ENCODE data around the gene KRT81. TPM values are rescaled to one million over a fixed set of nuclear protein-coding genes. Genes with fewer than 3 reads are reported as not detected.

Gene KRT81
- total RNA-seq, 4 donors from 2014 or later, result not detected

- peaks cover 0 to 30% of the 10 kb centered on the region in 2 donors for H3K27me3 ChIP-seq
- no peak for DNase-seq (ENCODE audit: low spot score in 2 of 2)
- 35 to 38% methylated on average over 37 to 40 of the region's 52 CpGs for WGBS, 2 donors
- no peaks in the 10 kb centered on the region for H3K36me3 ChIP-seq
- TF ChIP-seq CTCF (IDR thresholded peaks at IDR 0.05) (no peak), POLR2A (IDR thresholded peaks at IDR 0.05) (no peak), EP300 (IDR thresholded peaks at IDR 0.05) (no peak)
- H3K4me1 ChIP-seq, result peaks cover 0 to 7% (median 0%) of the 10 kb centered on the region in 4 donors
- no peak overlapping the region for H3K27ac ChIP-seq
- no peaks in the 10 kb centered on the region for H3K9me3 ChIP-seq
- no peak overlapping the region for H3K4me3 ChIP-seq
Measured at GRCh38 chr12:52250048-52250990, 41.0 kb downstream of the KRT81 start.

GRCh38 chr12:52249511-52250047 lies 41.8 kb downstream of the KRT81 start:
- TF ChIP-seq CTCF (IDR thresholded peaks at IDR 0.05), result no peak
- no peak for TF ChIP-seq EP300 (IDR thresholded peaks at IDR 0.05)
- no peak for TF ChIP-seq POLR2A (IDR thresholded peaks at IDR 0.05)
- H3K36me3 ChIP-seq, result no peaks in the 10 kb centered on the region
- H3K27me3 ChIP-seq, result peaks cover 0 to 23% of the 10 kb centered on the region in 2 donors
- no peak overlapping the region for H3K27ac ChIP-seq
- DNase-seq (ENCODE audit: low spot score in 2 of 2), result no peak
- H3K4me1 ChIP-seq, result peaks cover 0 to 10% (median 0%) of the 10 kb centered on the region in 4 donors
- H3K4me3 ChIP-seq, result no peak overlapping the region
- H3K9me3 ChIP-seq, result no peaks in the 10 kb centered on the region
- 79% methylated on average over 2 of the region's 2 CpGs for WGBS, 2 donors

DNA sequence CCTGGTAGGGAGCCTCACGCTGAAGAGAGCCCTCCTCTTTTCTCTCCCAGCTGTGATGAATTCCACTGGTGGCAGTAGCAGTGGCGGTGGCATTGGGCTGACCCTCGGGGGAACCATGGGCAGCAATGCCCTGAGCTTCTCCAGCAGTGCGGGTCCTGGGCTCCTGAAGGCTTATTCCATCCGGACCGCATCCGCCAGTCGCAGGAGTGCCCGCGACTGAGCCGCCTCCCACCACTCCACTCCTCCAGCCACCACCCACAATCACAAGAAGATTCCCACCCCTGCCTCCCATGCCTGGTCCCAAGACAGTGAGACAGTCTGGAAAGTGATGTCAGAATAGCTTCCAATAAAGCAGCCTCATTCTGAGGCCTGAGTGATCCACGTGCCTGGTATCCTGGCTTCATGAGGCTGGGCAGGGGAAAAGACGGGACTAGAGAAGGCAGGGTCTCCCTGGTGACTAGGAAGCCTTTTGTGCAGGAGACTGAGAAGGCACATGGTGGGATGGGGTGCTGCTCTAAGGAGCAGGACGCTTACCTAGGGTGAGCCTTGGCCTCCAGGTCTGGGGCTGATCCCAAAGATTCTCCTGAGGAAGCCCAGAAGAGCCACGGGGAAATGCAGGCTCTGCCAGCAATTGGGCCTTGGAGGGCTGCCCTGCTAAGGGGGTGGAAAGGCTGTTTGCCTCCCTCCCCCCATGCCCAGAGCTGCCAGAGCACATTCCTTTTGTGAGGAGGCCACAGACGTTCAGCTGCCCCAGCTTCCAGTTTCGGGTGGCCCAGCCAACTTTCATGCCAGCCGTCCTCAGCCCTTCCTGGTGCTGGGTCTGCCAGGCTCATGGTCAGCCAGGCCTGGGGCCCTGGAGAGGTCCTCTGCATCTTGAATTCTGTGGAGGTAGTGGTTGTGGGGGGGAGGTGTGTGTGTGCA lies 42.5 kb downstream of the KRT81 start:
- Histone ChIP-seq H3K27me3 (peaks cover 0 to 23% of the 10 kb centered on the region in 2 donors), H3K4me3 (no peak overlapping the region), H3K27ac (no peak overlapping the region), H3K9me3 (no peaks in the 10 kb centered on the region), H3K36me3 (no peaks in the 10 kb centered on the region), H3K4me1 (peaks cover 0 to 18% (median 7%) of the 10 kb centered on the region in 4 donors)
- TF ChIP-seq CTCF (IDR thresholded peaks at IDR 0.05) (no peak), EP300 (IDR thresholded peaks at IDR 0.05) (no peak), POLR2A (IDR thresholded peaks at IDR 0.05) (no peak)
- WGBS, 2 donors, result 80 to 83% methylated on average over 18 of the region's 18 CpGs
- no peak for DNase-seq (ENCODE audit: low spot score in 2 of 2)

- Histone ChIP-seq H3K9me3 (no peaks in the 10 kb centered on the region), H3K4me3 (no peak overlapping the region), H3K27me3 (peaks cover 0 to 23% of the 10 kb centered on the region in 2 donors), H3K4me1 (peaks cover 0 to 26% (median 13%) of the 10 kb centered on the region in 4 donors), H3K27ac (no peak overlapping the region), H3K36me3 (no peaks in the 10 kb centered on the region)
- TF ChIP-seq POLR2A (IDR thresholded peaks at IDR 0.05) (no peak), CTCF (IDR thresholded peaks at IDR 0.05) (no peak), EP300 (IDR thresholded peaks at IDR 0.05) (no peak)
- 80 to 83% methylated on average over 10 of the region's 10 CpGs for WGBS, 2 donors
- DNase-seq (ENCODE audit: low spot score in 2 of 2), result no peak
Measured at GRCh38 chr12:52247622-52248540, 43.5 kb downstream of the KRT81 start.
